GM18909 (cell line): Measurements from ENCODE around the gene TRPM5.
A peak's percentile ranks its signal among the peaks of the same experiment; 100 is the strongest.

Source experiments
- ATAC-seq: cut with Tn5 transposase; IDR thresholded peaks from one replicate; pipeline ENCODE4 v1.9.1; 2021; ENCODE audit warnings: mild to moderate bottlenecking; ENCODE audit not compliant: unreplicated experiment, poor library complexity

TRPM5 gene

DNA sequence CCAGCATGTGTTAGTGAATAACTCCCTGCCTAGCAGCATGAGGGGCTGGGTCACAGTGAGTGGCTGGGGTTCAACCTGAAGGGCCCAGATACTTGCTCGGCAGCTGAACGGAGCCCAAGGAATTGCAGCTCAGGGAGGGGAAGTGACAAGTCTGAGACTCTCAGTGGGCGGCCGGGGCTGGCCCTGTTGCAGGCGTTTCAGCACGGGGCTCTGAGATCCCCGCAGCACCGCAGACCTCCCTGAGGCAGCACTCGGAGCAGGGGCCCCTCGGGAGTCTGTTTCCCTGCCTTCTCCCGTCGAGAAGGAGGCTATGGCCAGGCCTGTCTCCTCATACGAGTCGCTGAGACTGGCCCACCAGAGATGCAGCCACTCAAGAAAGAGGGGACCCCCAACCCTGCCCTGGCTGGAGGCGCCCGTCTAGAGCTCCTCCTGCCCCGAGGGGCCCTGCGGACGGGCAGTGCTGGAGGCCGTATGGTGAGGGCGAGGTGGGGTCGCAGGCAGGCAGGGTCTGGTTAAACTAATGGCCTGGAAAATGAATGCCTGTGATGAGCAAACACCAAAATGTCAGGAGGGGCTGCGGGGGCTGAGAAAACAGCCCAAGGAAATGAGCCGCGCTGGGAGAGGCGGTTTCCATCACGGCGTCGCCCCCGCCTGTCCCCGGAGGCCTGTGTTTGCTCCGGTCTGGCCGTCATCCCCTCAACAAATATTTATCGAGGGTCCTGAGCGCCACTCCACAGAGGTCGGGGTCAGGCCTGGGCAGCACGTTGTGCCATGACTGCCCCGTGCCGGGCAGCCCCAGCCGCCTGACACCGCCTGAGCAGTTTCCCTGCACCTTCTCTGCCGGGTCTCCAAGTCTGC lies 34.5 kb downstream of the TRPM5 start:
- ATAC-seq, result no peak

DNA sequence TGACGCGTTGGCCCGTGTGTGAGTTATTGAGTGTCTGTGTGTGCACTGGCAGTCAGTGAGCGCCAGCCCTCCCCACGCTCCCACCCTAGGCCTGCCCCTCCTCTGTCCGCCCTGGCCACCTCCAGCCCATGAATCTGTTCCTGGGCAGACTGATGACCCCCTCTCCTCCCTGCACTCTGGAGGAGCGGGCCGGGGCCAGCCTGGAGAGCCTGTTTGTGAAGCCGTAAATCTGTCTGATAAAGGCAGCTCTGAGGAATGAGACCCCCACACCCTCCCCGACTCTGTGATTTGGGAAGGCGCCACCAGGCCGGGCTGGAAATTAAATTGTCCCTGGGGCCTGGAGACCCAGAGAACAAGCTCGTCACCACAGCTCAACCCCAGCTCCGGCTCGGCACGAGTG lies 35.2 kb downstream of the TRPM5 start:
- no peak for ATAC-seq

DNA sequence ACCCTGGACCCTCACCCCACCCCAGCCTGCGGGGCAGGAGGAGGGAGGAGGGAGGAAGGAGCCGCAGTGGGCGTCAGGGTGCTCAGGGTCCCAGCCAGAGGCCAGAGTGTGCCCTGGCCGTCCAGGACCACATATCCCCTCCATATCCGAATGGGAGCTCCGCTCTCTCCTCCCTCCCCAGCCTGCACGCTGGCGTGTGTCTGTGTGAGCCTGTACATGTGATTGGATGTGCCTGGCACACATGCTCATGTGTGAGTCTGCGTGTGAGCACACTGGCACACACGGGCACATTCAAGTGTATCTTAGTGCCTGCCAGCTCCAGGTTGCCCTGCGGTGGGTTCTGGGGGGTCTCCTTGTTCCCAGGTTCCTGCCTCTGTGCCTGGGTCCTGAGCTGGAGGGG lies 35.6 kb downstream of the TRPM5 start:
- ATAC-seq, result no peak

DNA sequence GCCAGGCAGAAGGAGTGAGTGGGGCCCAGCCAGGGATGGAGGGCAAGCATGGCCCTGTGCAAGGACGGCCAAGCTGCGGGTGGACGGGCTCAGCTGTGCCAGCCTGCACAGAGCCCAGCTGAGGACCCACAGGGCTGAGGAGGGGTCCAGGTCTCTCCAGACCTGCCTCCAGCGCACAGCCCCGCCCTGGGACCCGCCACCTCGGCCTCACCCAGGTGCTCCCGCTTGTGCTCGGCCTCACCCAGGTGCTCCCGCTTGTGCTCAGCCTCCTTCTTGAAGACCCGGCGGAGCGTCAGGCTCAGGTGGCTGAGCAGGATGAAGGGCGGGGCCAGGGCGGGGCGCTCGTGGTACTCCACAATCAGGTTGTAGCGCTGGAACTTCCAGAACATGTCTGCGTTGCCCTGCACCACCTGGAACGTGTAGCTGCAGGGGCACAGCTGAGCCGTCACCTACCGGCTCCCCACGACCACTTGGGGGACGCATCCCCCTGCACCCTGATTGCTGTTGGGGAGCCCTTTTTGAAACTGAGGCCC lies 37.4 kb downstream of the TRPM5 start:
- no peak for ATAC-seq

DNA sequence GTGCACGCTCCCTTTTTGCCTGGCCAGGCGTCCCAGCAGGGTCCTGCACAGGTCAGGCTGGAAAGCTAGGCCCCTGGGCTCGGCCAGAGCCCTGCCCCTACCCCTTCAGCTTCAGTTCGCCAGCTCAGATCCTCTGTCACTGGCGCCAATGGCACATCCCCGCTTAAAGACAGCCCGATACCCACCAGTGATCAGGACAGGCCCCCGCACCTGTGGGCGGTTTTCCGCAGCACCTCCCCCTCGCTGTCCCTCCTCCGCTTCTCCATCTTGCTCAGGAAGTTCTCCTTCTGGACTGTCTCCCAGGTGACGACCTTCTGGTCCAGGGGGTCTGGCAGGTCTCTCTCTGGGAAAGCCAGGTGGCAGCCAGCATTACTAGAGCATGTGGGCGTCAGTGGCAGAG lies 37.9 kb downstream of the TRPM5 start:
- ATAC-seq, result no peak

DNA sequence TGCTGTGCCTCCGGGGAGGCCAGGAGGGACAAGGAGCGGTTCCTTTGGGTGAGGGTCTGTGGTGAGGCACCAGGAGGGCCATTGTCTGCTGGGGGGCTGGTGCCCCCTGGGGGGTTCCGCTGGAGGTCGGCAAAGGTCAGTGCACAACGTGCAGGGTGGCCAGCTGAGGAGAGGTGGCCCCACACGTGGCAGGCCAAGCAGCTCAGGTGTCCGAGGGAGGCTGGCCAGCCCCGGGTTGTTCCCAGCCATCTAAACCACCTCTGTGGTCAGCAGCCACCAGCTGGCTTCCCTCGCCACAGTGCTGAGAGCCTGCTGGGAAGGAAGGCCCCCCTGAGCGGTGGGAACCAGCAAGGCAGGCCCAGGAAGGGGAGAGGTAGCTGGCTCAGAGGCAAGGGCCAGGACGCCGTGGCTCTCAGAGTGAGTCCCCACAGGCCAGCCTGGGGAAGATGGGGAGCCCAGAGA lies 39.5 kb downstream of the TRPM5 start:
- no peak for ATAC-seq

DNA sequence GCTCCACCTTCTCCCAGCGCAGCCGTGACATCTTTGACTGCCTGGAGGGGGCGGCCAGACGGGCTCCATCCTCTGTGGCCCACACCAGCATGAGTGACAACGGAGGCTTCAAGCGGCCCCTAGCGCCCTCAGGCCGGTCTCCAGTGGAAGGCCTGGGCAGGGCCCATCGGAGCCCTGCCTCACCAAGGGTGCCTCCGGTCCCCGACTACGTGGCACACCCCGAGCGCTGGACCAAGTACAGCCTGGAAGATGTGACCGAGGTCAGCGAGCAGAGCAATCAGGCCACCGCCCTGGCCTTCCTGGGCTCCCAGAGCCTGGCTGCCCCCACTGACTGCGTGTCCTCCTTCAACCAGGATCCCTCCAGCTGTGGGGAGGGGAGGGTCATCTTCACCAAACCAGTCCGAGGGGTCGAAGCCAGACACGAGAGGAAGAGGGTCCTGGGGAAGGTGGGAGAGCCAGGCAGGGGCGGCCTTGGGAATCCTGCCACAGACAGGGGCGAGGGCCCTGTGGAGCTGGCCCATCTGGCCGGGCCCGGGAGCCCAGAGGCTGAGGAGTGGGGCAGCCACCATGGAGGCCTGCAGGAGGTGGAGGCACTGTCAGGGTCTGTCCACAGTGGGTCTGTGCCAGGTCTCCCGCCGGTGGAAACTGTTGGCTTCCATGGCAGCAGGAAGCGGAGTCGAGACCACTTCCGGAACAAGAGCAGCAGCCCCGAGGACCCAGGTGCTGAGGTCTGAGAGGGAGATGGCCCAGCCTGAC lies 41.2 kb downstream of the TRPM5 start:
- ATAC-seq, result no peak

DNA sequence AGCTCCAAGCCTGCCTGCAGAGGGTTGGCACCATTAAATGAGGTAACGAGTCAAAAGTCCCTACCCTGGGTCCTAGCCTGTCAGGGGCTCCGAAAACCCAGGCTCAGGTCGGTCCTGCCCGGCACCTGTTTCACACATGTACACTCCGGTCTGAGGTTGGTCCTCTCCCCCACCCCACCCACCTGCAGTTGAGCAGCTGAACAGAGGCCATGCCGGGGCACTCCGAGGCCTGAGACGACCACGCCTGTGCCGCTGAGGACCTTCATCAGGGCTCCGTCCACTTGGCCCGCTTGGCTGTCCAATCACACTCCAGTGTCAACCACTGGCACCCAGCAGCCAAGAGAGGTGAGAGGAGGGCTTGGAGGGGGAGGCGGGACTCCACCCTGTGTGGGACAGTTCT lies 42.2 kb downstream of the TRPM5 start:
- no peak for ATAC-seq

DNA sequence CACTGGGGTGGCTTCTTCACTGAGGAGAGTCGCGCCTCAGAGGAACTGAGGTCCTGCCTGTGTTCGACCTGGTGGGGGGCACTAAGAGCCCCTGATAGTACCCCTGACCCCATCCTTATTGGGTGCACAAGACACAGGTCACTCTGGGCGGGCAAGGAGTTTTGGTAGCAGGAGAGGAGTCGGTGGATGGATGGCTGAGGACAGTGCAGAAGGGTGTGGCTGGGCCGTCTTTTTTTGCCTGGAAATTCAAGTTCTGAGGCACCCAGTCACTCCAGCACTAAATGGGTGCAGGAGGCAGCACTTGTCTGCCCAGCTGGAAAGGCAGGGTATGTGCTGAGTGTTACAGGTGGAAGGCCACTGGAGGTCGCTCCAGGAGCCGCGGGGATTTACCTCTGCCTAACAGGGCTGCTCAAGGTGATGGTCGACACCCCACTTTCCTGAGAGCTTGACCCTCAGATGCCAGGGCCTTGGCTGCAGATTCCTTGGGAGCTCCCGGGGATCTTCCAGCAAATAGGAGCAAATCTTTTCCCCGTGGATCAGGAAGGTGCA lies 42.8 kb downstream of the TRPM5 start:
- no peak for ATAC-seq

DNA sequence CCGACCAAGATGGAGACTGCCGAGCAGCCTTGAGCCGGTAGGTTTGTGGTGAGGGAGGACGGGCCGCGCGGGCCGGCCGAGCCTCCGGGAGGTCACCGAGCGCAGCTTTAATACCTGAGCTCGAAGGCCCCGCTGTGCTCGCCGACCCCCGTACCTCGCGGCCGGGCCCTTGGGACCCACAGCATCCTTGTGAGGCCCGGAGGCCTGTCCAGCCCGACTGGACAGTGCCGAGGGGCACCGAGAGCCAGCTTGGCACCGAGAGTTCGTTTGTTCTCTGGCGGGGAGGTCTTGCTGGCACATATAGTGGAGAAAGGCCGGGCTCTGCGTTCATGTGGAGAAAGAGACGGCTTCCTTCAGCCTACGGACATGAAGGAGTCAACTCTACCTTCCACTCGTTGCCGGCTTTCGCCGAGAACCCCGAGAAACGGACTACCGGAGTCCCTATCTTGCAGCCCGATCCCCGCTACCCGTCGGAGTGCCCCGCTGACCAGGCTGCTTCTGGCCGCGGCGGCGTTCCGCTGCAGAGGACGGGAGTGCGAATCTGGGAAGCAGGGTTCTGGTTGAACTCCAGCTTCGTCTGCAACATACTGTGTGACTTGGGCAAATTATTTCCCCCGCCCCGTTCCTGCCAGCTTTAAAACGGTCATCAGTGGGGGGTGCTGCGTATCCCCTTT lies 43.4 kb downstream of the TRPM5 start:
- peak; percentile 15 for ATAC-seq

DNA sequence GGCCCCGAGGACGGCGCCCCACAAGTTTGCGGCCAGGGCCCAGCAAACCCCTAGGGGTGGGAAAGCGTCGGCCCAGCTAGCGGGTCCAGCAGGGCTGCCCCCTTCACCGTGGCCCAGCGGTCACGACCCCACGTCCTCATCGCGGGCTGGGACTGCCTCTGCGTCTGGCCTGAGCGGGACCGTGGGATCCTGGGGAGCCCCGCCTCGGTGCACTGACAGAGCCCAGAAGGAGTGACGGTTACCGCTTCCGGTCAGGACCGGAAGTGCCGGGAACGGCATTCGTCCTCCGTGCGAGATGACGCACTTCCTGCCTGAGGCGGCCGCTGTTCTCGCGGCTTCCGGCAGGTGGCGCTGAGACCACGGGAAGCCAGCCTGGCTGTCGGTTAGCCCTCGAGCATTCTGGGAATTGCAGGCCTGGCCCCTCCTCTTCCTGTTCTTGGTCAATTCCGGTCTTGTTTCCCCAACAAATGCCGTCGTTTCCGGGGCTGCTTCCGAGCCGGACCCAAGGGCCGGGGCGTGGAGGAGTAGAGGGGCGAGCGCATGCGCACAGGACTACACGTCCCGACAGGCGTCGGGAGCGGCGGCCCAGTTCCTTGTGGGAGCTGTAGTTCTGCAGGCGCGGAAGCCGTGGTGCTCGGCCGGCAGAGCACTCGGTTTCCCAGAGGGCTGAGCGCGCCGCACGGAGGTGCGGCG lies 44.1 kb downstream of the TRPM5 start, which contains the start of gene TSSC4:
Gene TSSC4, plus strand, starts transcription at position 682 of the 693 bp plus-strand sequence. CDS start 1,884 bp downstream, outside the sequence.
- peak; percentile 86 for ATAC-seq

DNA sequence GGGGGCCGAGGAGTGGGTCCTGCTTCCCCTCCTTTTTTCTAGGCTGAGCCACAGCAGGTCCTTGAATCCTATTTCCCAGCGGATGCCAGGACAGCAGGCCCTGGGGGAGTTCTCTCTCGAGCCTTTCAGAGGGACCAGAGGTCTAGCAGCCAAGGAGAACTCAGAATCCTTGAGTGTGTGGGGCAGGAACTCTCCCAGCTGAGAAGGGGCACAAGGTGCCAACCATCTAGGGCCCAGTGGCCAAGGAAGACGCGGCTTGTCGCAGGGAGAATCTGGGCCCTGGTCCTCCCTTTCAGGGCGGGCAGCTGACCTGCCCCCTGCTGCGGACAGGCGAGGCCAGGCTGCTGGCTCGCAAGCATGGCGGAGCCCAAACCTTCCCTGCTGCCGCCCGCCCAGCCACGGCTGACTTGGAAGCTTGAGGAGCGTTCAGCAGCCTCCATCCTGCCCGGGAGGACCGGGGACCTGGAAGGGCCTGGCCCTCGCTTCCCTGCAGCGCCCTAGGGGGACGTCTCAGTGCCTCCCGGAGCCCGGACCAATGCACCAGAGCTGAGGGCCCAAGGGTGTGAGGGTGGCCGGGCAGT lies 44.7 kb downstream of the TRPM5 start:
- ATAC-seq, result no peak

DNA sequence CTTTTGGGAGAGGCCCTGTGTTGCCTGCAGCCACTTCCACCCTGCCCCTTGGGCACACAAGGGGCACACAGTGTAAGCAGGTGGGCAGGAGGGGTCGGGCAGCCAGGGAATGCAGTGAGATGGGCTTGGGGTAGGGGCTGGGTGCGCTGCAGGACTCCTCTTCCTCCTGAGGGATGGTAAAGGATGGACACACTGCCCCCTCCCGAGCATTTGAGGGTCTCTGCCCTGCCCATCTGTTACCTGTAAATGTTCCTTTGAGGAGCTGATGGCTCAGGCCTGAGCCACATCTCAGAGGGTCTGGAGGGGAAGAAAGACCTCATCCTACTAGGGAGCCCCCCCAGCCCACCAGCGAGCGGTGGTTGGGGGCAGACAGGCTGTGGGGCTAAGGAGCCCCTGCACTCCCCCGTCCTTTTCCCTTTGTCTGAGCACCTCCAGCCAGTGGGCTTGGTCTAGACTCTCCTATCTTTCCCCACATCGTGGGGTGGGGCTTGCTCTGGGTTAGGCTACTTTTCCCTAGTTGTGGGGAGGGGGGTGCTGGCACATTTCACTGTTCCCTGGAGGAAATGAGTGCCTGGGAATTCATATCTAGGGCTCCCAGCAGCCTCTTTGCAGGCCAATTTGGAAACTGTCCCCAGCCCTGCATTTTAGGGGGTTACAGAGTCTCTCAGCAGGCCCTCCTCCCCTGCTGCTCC lies 45.5 kb downstream of the TRPM5 start:
- ATAC-seq, result no peak

DNA sequence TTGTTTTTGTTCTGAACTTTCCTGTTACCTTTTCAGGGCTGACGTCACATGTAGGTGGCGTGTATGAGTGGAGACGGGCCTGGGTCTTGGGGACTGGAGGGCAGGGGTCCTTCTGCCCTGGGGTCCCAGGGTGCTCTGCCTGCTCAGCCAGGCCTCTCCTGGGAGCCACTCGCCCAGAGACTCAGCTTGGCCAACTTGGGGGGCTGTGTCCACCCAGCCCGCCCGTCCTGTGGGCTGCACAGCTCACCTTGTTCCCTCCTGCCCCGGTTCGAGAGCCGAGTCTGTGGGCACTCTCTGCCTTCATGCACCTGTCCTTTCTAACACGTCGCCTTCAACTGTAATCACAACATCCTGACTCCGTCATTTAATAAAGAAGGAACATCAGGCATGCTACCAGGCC lies 47.3 kb downstream of the TRPM5 start:
- ATAC-seq, result no peak

DNA sequence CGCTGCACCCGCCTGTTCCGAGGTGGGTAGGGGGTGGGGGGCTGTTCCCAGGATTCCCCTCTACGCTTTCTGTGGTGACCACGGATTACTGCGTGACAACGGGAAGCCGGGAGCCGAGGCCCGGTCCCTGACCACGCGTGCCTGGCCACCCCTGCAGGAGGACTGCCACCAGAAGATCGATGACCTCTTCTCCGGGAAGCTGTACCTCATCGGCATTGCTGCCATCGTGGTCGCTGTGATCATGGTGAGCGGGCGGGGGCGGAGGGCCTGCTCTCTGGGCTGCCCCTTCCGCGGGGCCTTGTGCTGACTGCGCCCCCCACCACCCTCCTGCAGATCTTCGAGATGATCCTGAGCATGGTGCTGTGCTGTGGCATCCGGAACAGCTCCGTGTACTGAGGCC lies 47.8 kb downstream of the TRPM5 start:
- ATAC-seq, result no peak

DNA sequence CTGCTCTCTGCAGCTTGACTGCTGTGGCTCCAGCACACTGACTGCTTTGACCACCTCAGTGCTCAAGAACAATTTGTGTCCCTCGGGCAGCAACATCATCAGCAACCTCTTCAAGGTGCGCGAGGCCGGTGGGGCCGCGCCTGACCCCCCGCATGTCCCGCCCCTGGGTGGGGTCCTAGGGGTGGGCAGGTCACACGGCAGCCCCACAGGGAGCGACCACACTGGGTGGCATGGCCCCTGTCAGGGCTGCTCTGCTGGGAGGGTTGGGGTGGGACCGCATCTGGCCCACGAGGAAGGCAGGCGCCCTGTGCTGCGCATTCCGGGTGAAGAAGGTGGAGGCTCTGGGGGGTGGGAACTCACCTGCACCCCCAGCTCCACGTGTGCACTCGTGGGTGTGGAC lies 48.5 kb downstream of the TRPM5 start:
- ATAC-seq, result no peak

DNA sequence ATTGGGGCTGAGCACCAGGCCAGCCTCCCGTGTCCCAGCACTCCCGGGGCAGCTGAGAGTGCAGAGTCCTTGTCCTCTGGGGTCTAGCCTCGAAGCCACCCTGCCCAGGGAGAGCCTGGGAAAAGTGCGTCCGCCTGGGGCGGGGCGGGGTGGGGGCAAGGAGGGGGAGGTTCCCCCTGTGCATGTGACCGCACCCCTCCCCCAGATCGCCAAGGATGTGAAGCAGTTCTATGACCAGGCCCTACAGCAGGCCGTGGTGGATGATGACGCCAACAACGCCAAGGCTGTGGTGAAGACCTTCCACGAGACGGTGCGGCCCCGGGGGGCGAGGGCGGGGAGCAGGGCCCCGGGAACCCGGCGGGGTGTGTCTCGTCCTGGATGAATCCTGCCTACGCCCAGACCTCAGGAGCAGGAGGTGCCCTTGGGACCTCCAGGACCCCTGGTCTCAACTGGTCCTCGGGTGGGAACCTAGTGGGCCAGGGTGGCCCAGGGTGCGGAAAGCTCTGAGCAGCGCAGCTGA lies 49.0 kb downstream of the TRPM5 start:
- no peak for ATAC-seq

DNA sequence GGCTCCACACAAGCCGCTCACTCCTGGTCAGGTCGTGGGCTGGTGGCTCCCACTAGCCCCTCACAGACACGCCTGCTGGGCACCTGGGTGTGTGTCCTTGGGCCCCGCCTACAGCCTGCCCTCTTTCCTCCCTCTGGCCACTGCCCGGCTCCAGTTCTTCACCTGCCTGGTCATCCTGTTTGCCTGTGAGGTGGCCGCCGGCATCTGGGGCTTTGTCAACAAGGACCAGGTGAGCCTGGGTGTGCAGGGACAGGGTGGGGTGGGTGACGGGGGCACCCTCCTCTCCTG lies 49.6 kb downstream of the TRPM5 start:
- no peak for ATAC-seq
